COLO668 (cell line): ENCODE measurements around the gene GOLIM4.

Experiments
- DNase-seq: peaks from one replicate; lab custom pipeline; 2025; ENCODE audit not compliant: unreplicated experiment; lab: John Stamatoyannopoulos, UW

GOLIM4 gene

GRCh38 chr3:168097381-168097780 is 1.7 kb upstream of the GOLIM4 start:
- no peak for DNase-seq

GRCh38 chr3:168096210-168096652 is 507 bp upstream of the GOLIM4 start:
- DNase-seq = peak; percentile 71

GRCh38 chr3:168094877-168095610 is 680 bp downstream of the GOLIM4 start:
- peak; percentile 60 for DNase-seq

GRCh38 chr3:168094580-168094876 is 1.2 kb downstream of the GOLIM4 start:
- no peak for DNase-seq

GRCh38 chr3:168093790-168094189 is 1.9 kb downstream of the GOLIM4 start:
- DNase-seq = no peak

- no peak for DNase-seq
Observed at GRCh38 chr3:168093229-168093628, 2.5 kb downstream of the GOLIM4 start.

- peak; percentile 2 for DNase-seq
Observed at GRCh38 chr3:168091941-168092340, 3.8 kb downstream of the GOLIM4 start.

GRCh38 chr3:168091302-168091858 is 4.3 kb downstream of the GOLIM4 start:
- no peak for DNase-seq

- DNase-seq = no peak
Observed at GRCh38 chr3:168090306-168091085, 5.2 kb downstream of the GOLIM4 start.

GRCh38 chr3:168089179-168089771 is 6.4 kb downstream of the GOLIM4 start:
- no peak for DNase-seq

- DNase-seq = peak; percentile 1
Observed at GRCh38 chr3:168088106-168088720, 7.5 kb downstream of the GOLIM4 start.

- DNase-seq = no peak
Observed at GRCh38 chr3:168087539-168087938, 8.2 kb downstream of the GOLIM4 start.

- DNase-seq = no peak
Observed at GRCh38 chr3:168086541-168087260, 9.0 kb downstream of the GOLIM4 start.

- DNase-seq = no peak
Observed at GRCh38 chr3:168085491-168086119, 10.1 kb downstream of the GOLIM4 start.

GRCh38 chr3:168083906-168084305 is 11.8 kb downstream of the GOLIM4 start:
- no peak for DNase-seq

GRCh38 chr3:168081856-168082255 is 13.9 kb downstream of the GOLIM4 start:
- no peak for DNase-seq

- DNase-seq = no peak
Observed at GRCh38 chr3:168081171-168081771, 14.5 kb downstream of the GOLIM4 start.

GRCh38 chr3:168080499-168081170 is 15.1 kb downstream of the GOLIM4 start:
- no peak for DNase-seq

- no peak for DNase-seq
Observed at GRCh38 chr3:168080022-168080421, 15.7 kb downstream of the GOLIM4 start.
